B cell (primary cell): ENCODE measurements around the gene AHCTF1. TPM values are rescaled to one million over a fixed set of nuclear protein-coding genes. Genes with fewer than 3 reads are reported as not detected.

Experiments
- polyA plus RNA-seq: library from polyadenylated mRNA; depleted of rRNA; stranded (reverse); fragments of >200 nt; gene quantifications from 2 replicates; pipeline ENCODE4 v1.2.3, GENCODE V29; 2012
- small RNA-seq: library from RNA; depleted of rRNA; stranded (forward); fragments of <200 nt; gene quantifications from one replicate; pipeline ENCODE3, GENCODE V24; 2012; ENCODE audit warnings: low replicate concordance, low read depth; ENCODE audit not compliant: insufficient read length
- total RNA-seq, 2 donors: library from RNA; stranded (reverse); fragments of 120-200 nt in 1 of 2; gene quantifications; 1 replicate in 1 of 2; 2 replicates in 1 of 2; pipeline versions ENCODE4 v1.2.3 to v1.2.4, GENCODE V29; 2013 to 2022

Gene AHCTF1
- total and polyA plus RNA-seq, 2 donors (not counting 1 experiment from before 2014, with no cell fraction given) = 8.6 to 34.8 TPM

Small RNAs within 50 kb of the gene (small RNA-seq; reads per million reads assigned to genes)
- gene AC113174.1 (not detected), gene RF00402 (not detected)

Other genes with a start within 250 kb of the AHCTF1 start
- 5.8 and 6.6 TPM in 2 replicates for gene SCCPDH, start 207.5 kb downstream of the AHCTF1 start, total RNA-seq
- 1.7 and 3.0 TPM in 2 replicates for gene SCCPDH, start 207.5 kb downstream of the AHCTF1 start, polyA plus RNA-seq
- gene ZNF695, start 76.1 kb upstream of the AHCTF1 start, total RNA-seq = 0.44 and 0.51 TPM in 2 replicates
- gene ZNF695, start 76.1 kb upstream of the AHCTF1 start, polyA plus RNA-seq = 0.23 TPM in 1 of 2 replicates, not detected in the other
- 4.4 and 4.6 TPM in 2 replicates for gene ZNF670, start 146.9 kb upstream of the AHCTF1 start, total RNA-seq
- 0.65 and 0.86 TPM in 2 replicates for gene ZNF670, start 146.9 kb upstream of the AHCTF1 start, polyA plus RNA-seq
- gene ZNF669, start 172.4 kb upstream of the AHCTF1 start, total RNA-seq = 20.8 and 21.3 TPM in 2 replicates
- gene ZNF669, start 172.4 kb upstream of the AHCTF1 start, polyA plus RNA-seq = 16.3 and 23.5 TPM in 2 replicates
- 23.8 and 24.2 TPM in 2 replicates for gene ZNF124, start 240.1 kb upstream of the AHCTF1 start, total RNA-seq
- 4.7 and 5.0 TPM in 2 replicates for gene ZNF124, start 240.1 kb upstream of the AHCTF1 start, polyA plus RNA-seq